ENCODE measurements around the gene ZNF385D.

The ZNF385D gene

GRCh38 chr3:21750831-21751391 lies at the start of gene ZNF385D:
Gene ZNF385D (minus strand): TSS chr3:21751210. CDS start chr3:21750916, 294 bp downstream.
- DNase-seq = no peak

GRCh38 chr3:21798356-21799088 lies 47.5 kb upstream of the ZNF385D start:
- DNase-seq = no peak

GRCh38 chr3:21795921-21796320 lies 44.9 kb upstream of the ZNF385D start:
- DNase-seq = no peak

- DNase-seq = peak; percentile 32
Measured at GRCh38 chr3:21795152-21795837, 44.3 kb upstream of the ZNF385D start.

- no peak for DNase-seq
Measured at GRCh38 chr3:21794291-21794690, 43.3 kb upstream of the ZNF385D start.

GRCh38 chr3:21792176-21792575 lies 41.2 kb upstream of the ZNF385D start:
- peak; percentile 67 for DNase-seq

GRCh38 chr3:21791356-21791755 lies 40.3 kb upstream of the ZNF385D start:
- no peak for DNase-seq

- no peak for DNase-seq
Measured at GRCh38 chr3:21790466-21790865, 39.5 kb upstream of the ZNF385D start.

GRCh38 chr3:21789730-21790129 lies 38.7 kb upstream of the ZNF385D start:
- DNase-seq = no peak

- no peak for DNase-seq
Measured at GRCh38 chr3:21786438-21786797, 35.4 kb upstream of the ZNF385D start.

- DNase-seq = no peak
Measured at GRCh38 chr3:21785765-21786437, 34.9 kb upstream of the ZNF385D start.

- no peak for DNase-seq
Measured at GRCh38 chr3:21783839-21784238, 32.8 kb upstream of the ZNF385D start.

- no peak for DNase-seq
Measured at GRCh38 chr3:21781355-21781754, 30.3 kb upstream of the ZNF385D start.

- DNase-seq = peak; percentile 25
Measured at GRCh38 chr3:21779909-21780308, 28.9 kb upstream of the ZNF385D start.

GRCh38 chr3:21778715-21779114 lies 27.7 kb upstream of the ZNF385D start:
- no peak for DNase-seq

- DNase-seq = no peak
Measured at GRCh38 chr3:21777821-21778220, 26.8 kb upstream of the ZNF385D start.

- no peak for DNase-seq
Measured at GRCh38 chr3:21766002-21766401, 15.0 kb upstream of the ZNF385D start.

- DNase-seq = no peak
Measured at GRCh38 chr3:21755896-21756295, 4.9 kb upstream of the ZNF385D start.

- DNase-seq = no peak
Measured at GRCh38 chr3:21754839-21755238, 3.8 kb upstream of the ZNF385D start.

GRCh38 chr3:21752749-21753347 lies 1.8 kb upstream of the ZNF385D start:
- no peak for DNase-seq

GRCh38 chr3:21751886-21752285 lies 876 bp upstream of the ZNF385D start:
- no peak for DNase-seq

GRCh38 chr3:21750080-21750696 lies 822 bp downstream of the ZNF385D start:
- no peak for DNase-seq
